ENCODE measurements around the gene SLC14A1. TPM values are rescaled to one million over a fixed set of nuclear protein-coding genes. Genes with fewer than 3 reads are reported as not detected.

SLC14A1 gene
- total and polyA plus RNA-seq, 3 donors from 2014 or later: 0.50 to 0.73 TPM; not detected in 1

DNA sequence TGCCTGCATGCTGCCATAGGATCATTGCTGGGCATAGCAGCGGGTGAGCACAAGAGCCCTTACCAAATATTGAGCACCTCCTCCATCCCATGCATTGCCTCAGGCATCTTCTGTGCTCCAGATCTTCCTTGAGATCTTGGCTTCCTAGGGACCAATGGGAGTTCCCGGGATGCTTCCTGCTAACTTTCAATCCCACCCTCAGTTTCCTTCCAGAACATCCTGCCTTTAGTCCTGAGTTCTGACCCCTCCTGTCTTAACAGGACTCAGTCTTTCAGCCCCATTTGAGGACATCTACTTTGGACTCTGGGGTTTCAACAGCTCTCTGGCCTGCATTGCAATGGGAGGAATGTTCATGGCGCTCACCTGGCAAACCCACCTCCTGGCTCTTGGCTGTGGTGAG, 15.3 kb downstream of the SLC14A1 start:
- Histone ChIP-seq H3K27me3 (no peaks in the 10 kb centered on the region), H3K36me3 (ENCODE audit: low read depth, missing control alignments) (no peaks in the 10 kb centered on the region), H3K4me3 (no peak overlapping the region), H3K4me1 (no peaks in the 10 kb centered on the region), H3K27ac (no peak overlapping the region), H3K9me3 (no peaks in the 10 kb centered on the region)
- TF ChIP-seq CTCF (IDR thresholded peaks at IDR 0.05): no peak
- no peak for TF ChIP-seq POLR2A (IDR thresholded peaks at IDR 0.05)
- WGBS, 2 donors: 92 to 97% methylated on average over 3 of the region's 3 CpGs
- intact Hi-C loops (cut with DNase I; ENCODE audit: low total_unique reads): no loop called here
- no peak for DNase-seq

DNA sequence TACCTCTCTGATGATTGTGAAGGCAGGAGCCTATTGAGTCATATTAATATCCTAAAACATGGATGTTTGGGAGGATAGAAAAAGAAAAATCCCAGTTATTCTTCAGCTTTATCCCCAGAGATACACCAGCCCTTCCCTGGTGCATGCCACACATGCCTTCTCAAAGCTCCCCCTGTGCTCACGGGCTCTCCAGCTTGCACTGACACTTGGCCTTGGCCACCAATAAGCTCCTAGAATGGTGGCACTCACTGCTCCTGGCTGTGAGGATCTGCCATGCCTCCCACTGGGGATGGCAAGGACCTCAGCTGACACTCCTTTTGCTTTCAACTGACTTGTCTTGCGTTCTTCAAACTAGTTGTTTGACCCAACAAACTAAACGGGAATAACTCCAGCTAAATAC, 15.9 kb downstream of the SLC14A1 start:
- Histone ChIP-seq H3K36me3 (ENCODE audit: low read depth, missing control alignments) (no peaks in the 10 kb centered on the region), H3K4me3 (no peak overlapping the region), H3K4me1 (no peaks in the 10 kb centered on the region), H3K27me3 (no peaks in the 10 kb centered on the region), H3K9me3 (no peaks in the 10 kb centered on the region), H3K27ac (no peak overlapping the region)
- no peak for TF ChIP-seq CTCF (IDR thresholded peaks at IDR 0.05)
- TF ChIP-seq POLR2A (IDR thresholded peaks at IDR 0.05): no peak
- WGBS, 2 donors: 76 to 79% methylated on average over 3 of the region's 3 CpGs
- intact Hi-C loops (cut with DNase I; ENCODE audit: low total_unique reads): no loop called here
- DNase-seq: no peak

- no peaks in the 10 kb centered on the region for H3K27me3 ChIP-seq
- H3K36me3 ChIP-seq (ENCODE audit: low read depth, missing control alignments): no peaks in the 10 kb centered on the region
- no peak for DNase-seq
- no peaks in the 10 kb centered on the region for H3K4me1 ChIP-seq
- H3K27ac ChIP-seq: no peak overlapping the region
- no peak for TF ChIP-seq CTCF (IDR thresholded peaks at IDR 0.05)
- no peak for TF ChIP-seq POLR2A (IDR thresholded peaks at IDR 0.05)
- no peak overlapping the region for H3K4me3 ChIP-seq
- 81 to 87% methylated on average over 3 of the region's 3 CpGs for WGBS, 2 donors
- intact Hi-C loops (cut with DNase I; ENCODE audit: low total_unique reads): no loop called here
- H3K9me3 ChIP-seq: no peaks in the 10 kb centered on the region
Observed at GRCh38 chr18:45741056-45741455, 17.1 kb downstream of the SLC14A1 start.

DNA sequence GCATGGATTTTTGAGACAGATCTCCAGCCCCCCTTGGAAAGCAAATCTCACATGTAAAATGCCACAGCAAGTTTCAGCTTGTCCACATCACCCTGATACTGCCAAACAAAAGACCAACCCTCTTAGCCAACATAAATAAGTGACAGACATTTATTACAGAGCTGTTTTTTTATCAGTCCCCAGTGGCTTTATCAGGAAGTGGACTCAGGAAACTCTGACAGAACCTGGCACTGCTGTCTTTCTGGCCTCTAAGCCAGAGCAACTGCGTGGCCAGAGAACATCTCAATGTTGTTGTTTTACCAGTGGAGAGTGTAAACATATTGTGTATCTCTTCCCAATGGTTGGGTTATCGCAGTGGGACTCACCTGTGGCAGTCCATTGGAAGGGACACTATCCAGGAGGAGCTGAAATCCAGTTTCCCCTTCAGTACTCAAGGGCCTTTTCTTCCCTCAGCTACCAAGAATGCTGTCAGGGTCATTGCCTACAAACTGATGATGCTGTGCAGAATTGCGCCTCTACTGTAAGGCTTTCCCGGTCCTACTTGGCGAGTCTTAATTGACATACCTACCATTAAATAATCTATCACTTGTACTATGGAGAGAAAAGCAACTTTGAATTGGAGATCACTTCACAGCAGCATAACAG, 22.0 kb downstream of the SLC14A1 start:
- H3K9me3 ChIP-seq: no peaks in the 10 kb centered on the region
- TF ChIP-seq POLR2A (IDR thresholded peaks at IDR 0.05) (no peak), CTCF (IDR thresholded peaks at IDR 0.05) (no peak)
- no peaks in the 10 kb centered on the region for H3K4me1 ChIP-seq
- WGBS, 2 donors: 86 to 89% methylated on average over 5 of the region's 5 CpGs
- DNase-seq: no peak
- no peaks in the 10 kb centered on the region for H3K27me3 ChIP-seq
- H3K4me3 ChIP-seq: no peak overlapping the region
- intact Hi-C loops (cut with DNase I; ENCODE audit: low total_unique reads): no loop called here
- H3K27ac ChIP-seq: no peak overlapping the region
- no peaks in the 10 kb centered on the region for H3K36me3 ChIP-seq (ENCODE audit: low read depth, missing control alignments)

- Histone ChIP-seq H3K4me3 (no peak overlapping the region), H3K9me3 (no peaks in the 10 kb centered on the region), H3K4me1 (no peaks in the 10 kb centered on the region), H3K36me3 (ENCODE audit: low read depth, missing control alignments) (no peaks in the 10 kb centered on the region), H3K27me3 (no peaks in the 10 kb centered on the region), H3K27ac (no peak overlapping the region)
- WGBS, 2 donors: 50 to 71% methylated on average over 2 of the region's 2 CpGs
- DNase-seq: no peak
- TF ChIP-seq CTCF (IDR thresholded peaks at IDR 0.05) (no peak), POLR2A (IDR thresholded peaks at IDR 0.05) (no peak)
- intact Hi-C loops (cut with DNase I; ENCODE audit: low total_unique reads): no loop called here
Observed at GRCh38 chr18:45748501-45748900, 24.5 kb downstream of the SLC14A1 start.

Data from testis (tissue), 3 donors.